Amygdala (tissue), 56 donors: ENCODE measurements around the gene CPLX4.
A peak's percentile ranks its signal among the peaks of the same experiment; 100 is the strongest.

ENCODE experiments used
- DNase-seq, 56 donors: peaks; one replicate each; lab custom pipeline; 2025; lab: John Stamatoyannopoulos, UW

The CPLX4 gene, protein sequence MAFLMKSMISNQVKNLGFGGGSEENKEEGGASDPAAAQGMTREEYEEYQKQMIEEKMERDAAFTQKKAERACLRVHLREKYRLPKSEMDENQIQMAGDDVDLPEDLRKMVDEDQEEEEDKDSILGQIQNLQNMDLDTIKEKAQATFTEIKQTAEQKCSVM

GRCh38 chr18:59318460-59319050, at the start of gene CPLX4:
CPLX4 (minus strand) TSS chr18:59318649; CDS start chr18:59318462, 187 bp downstream.
- DNase-seq: no peak

GRCh38 chr18:59360381-59360780, 41.9 kb upstream of the CPLX4 start:
- DNase-seq: no peak

DNA sequence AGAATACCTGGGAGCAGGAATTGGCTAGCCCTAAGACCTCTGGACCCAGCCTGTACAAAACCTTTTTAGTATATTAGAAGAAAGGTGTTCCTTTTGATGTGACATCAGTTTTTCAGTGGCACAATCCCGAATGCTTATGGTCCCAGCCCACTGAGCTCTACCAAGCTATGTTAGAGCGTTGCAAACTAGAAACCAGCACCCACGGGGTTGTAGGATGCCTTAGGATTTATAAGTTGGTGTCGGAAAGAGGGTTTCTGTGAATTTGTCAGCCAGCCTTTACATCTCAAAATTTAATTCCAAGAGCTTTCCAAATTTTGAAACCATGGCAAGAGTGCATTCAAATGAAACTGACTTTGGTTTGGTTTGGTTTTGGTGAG, 41.1 kb upstream of the CPLX4 start:
- DNase-seq: no peak

DNA sequence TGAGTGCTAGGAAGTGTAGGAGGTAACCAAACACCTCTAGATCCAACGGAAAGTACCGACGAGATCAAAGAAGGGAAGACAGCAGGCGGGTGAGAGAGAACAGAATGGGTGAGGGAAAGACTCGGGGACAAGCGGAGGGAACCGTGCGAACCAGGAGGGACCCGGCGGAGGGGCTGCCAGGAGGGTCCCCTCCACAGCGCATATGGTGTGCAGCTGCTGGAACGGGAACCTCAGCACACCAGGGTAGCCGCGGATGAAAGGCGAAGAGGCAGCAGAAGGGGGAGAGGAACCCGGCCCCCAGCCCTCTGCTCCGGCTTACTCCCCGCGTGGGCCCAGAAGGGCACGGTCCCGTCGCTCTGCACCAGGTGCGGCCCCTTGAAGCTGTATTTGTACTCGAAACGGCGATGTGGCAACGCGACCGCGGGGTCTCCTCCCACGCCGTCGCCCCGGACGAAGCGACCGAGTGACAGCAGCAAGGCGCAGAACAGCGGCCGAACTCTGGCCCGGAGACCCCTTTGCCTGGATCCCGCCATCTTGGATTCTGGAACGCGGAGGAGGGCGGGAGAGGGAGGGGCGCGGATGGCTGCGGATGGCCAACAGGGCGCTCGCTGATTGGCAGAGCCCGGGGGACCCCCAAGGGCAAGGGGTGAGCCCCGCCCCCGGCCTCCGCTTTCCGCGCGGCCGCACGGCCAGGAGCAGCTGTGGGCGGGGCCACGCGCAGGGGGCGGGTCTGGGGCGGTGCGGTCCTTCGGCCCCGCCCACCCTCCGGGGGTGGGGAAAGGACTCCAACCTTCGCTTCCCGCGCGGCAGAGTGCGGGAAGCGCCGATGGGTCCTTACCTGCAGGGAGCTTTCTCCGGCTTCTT, 40.5 kb upstream of the CPLX4 start, which contains the start of gene LMAN1:
LMAN1 (minus strand) TSS at position 554 of the 864 bp plus-strand sequence; CDS start at position 533, 21 bp downstream.
- DNase-seq: peak; percentile 55 to 97 (median 88)

DNA sequence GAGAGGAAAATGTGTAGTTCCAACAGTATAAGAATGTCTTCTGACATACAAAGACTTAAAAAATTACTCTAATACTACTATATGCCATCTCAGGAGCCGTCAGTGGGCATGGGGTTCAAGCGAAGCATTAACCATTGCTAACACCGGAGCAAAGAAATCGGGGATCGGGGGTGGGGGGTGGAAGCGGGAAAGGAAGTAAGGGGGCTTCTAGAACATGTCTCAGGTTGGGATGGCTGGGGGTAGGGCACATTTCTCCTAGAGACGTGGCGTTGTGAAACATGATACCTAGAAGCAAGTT, 39.9 kb upstream of the CPLX4 start:
- DNase-seq: peak in 6 of 56 donors; percentile 3 to 38 (median 20)

DNA sequence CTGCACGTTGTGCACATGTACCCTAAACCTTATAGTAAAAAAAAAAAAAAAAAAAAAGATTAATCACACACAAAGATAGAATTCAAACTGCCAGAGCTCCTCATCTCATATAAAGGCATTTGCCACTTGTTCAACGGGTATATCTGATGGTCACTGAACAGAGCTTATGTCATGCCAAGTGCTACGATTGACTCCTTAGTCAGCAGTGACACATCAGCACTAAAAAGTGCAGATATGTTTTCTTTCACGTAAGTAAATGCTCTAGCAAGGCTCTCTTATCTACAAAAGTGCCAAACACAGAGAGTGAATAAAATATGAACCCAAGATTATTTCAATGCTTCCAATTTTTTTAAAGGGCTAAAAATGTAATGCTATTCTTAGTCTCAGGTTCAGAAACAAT, 39.5 kb upstream of the CPLX4 start:
- no peak for DNase-seq

DNA sequence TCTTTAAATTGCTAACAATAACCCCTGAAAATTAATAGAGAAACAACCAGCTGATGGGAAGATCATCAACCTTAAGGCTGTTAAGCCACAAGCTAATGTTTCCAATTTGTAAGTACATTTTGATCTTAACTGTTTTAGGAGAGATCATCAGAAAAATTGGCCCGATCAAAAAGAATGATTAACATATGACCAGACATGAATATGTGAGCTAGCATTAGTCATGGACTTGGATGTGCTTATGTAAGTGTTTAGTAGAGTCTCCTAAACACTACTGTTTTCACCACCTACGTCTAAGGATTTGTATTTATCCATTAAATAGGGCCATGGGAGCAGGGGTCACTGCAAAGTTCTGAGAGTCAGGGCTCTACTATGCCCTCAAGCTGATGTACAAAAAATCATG, 36.3 kb upstream of the CPLX4 start:
- DNase-seq: no peak

DNA sequence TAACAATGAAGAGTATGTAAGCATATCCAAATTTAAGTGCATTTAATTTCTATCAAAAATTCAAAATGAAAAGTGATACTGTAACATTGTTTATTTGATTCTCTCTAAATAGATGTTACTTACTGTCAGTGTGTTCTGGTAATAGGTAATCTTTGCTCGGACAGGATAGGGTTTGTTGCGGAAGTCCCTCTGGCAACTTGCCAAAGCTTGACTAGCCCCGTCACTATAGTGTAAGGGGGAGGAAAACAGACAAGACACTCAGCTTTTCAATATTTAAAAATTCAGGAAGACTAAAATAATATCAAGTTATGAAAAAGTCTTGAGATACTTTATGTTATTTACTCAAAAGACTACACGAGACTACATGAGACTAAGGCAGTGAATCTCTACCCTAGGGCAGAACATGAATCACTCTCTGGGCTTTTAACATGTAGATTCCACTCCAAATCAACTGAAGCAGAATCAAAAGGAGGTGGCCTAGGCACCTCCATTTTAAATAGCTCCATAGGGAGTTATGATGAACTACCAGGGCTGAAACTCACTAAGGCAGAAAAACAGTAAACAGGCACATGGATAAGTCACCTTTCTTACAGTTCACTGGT, 34.7 kb upstream of the CPLX4 start:
- DNase-seq: no peak

DNA sequence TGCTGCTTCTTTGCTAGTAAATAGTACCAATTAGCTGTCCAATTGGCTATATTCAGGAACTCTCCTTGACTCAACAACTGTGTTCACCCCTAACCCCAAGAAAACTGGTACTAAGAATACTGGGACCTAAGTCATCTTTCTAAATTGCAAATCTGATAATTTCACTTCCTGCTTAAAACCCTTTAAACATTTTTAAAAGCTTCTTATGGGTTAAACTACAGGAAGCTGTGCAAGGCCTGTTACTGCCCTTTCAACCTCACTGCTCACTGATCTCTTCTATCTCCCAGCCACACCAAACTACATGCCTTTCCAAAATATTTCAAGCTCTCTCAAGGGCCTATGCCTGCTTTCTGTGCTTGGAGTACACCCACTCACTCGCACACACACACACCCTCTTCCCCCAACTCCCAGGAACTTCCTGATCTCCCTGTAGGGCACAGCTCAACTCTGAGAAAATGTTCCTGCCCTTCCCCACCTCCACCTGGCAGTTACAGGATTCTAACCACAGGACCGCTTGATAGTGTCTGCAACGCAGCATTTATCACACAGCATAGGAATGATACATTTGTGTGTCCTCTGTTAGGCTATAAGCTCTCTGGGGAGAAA, 33.9 kb upstream of the CPLX4 start:
- DNase-seq: no peak

- DNase-seq: no peak
Measured at GRCh38 chr18:59345556-59345955, 27.1 kb upstream of the CPLX4 start.

DNA sequence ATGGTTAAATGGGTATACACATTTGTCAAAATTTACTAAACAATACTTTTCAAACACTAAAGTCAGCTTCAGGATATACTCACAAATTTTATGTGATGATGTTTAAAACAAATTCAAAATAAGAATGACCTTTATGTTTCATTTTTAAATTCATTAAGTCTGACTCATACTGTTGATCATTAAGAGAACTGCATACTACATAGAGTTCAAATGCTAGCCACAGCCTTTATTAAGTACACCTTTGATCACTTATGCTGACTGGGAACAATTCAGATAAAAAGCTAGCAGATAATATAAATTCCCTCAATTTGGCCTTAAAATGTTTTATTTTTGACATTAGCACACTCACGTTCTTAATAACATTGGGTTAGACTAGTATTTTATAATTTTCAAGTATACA, 26.5 kb upstream of the CPLX4 start:
- no peak for DNase-seq

DNA sequence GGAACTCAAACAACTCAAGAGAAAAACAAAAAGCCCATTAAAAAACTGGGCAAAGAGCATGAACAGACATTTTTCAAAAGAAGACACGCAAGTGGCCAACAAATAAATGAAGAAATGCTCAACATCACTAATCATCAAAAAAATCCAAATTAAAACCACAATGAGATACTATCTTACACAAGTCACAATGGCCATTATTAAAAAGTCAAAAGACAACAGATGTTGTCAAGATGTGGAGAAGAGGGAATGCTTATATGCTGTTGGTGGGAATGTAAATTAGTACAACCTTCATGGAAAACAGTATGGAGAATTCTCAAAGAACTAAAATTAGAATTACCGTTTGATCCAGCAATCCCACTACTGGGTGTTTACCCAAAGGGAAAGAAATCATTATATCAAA, 25.5 kb upstream of the CPLX4 start:
- no peak for DNase-seq

DNA sequence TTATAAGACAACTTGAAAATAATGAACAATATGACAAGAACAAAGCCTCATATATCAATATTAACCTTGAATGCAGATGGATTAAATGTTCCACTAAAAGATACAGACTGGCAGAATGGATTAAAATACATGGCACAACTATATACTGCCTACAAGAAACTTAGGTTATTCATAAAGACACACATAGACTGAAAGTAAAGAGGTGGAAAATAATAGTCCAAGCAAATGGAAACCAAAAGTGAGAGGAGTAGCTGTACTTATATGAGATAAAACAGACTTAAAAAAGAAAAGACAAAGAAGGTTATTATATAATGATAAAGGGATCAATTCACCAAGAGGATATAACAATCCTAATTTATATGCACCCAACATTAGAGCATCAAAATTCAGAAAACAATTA, 22.4 kb upstream of the CPLX4 start:
- no peak for DNase-seq

GRCh38 chr18:59340312-59340711, 21.9 kb upstream of the CPLX4 start:
- no peak for DNase-seq

GRCh38 chr18:59332986-59333385, 14.5 kb upstream of the CPLX4 start:
- DNase-seq: no peak

- no peak for DNase-seq
Measured at GRCh38 chr18:59328683-59329082, 10.2 kb upstream of the CPLX4 start.

DNA sequence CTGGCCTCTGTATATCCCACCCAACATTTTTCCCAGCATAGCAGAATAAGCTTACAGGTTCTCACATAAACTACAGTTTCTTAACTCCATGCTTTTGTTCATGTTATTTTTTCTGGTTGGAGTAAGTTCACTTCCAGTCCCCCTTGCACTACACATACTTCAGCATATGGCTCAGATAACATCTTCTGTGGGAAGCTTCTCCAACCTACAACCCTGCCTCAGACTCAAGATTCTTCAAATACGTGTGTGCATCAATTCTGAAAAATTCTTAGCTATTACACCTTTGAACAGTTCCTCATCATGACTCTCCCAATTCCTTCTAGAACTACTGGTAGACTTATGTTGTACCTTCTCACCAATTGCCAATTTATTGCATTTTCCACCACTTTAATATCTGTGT, 7.5 kb upstream of the CPLX4 start:
- DNase-seq: no peak

GRCh38 chr18:59324623-59324971, 6.1 kb upstream of the CPLX4 start:
- no peak for DNase-seq

- no peak for DNase-seq
Measured at GRCh38 chr18:59323931-59324622, 5.6 kb upstream of the CPLX4 start.

GRCh38 chr18:59311631-59312030, 6.8 kb downstream of the CPLX4 start:
- DNase-seq: no peak

DNA sequence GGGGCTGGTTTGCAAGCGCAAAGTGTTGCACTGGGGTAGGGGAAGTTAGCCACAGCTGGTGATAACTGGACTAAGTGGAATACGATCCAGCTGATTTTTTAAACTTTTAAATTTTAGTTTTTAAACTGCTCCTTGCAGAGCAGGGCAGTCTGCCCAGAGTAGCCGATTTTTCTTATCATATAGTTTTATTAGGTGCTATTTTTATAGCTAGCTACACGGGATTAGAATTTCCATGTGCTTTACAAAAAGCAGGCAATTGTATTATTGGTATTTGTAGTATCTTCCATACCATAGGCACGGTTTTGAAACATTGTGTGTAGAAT, 9.6 kb downstream of the CPLX4 start:
- no peak for DNase-seq
